Dedifferentiated amniotic fluid mesenchymal stem cell (primary cell): ENCODE results near the gene EIF2B2.

Experiments
- DNase-seq: peaks from one replicate; pipeline ENCODE4 v3.0.0-alpha.2; 2016; ENCODE audit errors: extremely low spot score

The EIF2B2 gene

DNA sequence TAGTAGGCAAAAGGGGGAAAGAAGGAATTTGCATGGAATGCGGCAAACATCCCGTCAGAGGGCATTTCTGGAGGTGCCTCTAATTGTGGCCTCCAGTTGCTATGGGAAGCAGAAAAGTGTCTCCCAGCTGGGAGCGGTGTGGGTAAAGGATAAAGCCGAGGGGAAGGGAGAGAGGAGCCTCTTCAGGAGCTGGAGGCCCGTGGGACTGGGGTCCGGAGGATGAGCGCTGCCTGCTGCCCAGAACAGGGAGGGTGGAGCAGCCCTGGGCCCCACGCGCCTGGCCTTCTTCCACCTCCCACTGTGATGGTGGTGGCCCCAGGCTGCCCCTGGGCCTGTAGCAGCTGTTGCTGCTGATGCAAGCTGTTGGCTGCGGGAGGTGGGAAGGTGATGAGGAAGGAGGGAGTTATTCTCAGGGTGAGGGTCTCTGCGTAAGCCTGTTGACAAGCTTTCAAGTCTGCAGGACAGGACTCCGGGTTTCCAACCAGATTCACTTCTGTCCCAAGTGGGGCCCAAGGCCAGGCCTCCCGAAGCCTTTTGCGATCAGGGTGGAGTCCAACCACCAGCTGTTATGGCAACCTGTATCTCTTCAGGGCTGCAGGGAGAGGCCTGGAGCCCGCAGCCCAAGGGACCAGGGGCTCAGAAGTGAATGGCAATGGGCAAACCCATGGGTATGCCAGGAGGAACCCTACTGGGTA lies 28.2 kb upstream of the EIF2B2 start:
- DNase-seq: no peak

GRCh38 chr14:74975059-74975810 lies 27.5 kb upstream of the EIF2B2 start:
- DNase-seq: no peak

DNA sequence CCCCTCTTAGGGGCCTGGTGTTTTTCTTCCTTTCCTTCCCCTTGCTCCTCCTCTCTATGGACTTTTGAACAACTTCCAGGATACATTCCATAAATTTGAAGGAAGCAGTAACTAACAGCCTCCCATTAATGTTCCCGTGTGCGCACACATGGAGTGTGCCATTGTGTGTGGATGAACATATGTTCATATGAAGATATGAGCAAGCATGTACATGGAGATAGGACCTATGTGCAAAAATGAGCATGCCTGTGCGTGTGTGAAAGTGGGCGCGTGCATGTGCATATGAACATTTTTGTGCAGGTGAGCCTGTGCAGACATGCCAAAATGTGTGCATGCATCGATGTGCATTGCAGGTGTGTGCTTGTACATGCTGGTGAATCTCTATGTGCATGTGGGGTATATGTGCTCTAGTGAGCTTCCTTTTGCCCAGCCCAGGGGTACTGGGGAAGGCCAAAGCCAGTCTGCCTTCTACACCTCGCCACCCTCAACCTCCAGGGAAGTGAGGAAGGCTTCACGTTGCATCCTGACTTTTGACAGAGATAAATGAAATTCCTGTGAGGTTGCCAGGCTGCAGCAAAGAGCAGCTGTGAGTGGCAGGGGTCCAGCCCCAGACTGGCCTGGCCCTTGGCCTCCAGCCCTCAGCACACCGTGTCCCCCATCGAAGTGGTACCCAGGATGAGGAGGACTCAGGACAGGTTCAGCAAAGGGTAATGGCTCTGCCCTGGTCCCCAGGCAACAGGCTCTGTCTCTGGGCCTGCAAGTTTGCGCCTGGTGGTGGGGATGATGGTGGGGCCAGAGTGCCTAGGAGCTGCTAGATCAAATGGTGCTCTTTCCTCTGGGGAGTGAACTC lies 26.2 kb upstream of the EIF2B2 start:
- no peak for DNase-seq

GRCh38 chr14:74977164-74977900 lies 25.4 kb upstream of the EIF2B2 start:
- no peak for DNase-seq

GRCh38 chr14:74977901-74978385 lies 24.8 kb upstream of the EIF2B2 start:
- DNase-seq: no peak

- no peak for DNase-seq
Observed at GRCh38 chr14:74978416-74978947, 24.2 kb upstream of the EIF2B2 start.

GRCh38 chr14:74979029-74979428 lies 23.7 kb upstream of the EIF2B2 start:
- DNase-seq: no peak

GRCh38 chr14:74979442-74980397 lies 23.0 kb upstream of the EIF2B2 start:
- peak; percentile 55 for DNase-seq

DNA sequence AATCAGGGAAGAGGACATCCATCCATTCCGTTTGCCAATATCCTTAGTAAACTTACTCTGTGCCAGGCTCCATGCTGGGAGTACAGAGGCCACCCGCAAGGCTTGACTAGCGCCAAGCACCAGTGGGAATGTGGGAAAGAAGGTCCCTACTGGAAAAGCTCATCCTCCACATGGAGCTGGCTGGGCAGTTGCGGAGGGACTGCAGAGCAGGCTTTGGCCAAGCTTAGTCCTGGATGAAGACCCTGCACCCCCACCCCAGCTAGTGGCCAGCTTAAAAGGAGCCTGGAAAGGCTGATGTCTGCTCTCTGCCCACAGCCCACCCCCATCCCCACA lies 22.4 kb upstream of the EIF2B2 start:
- DNase-seq: no peak

DNA sequence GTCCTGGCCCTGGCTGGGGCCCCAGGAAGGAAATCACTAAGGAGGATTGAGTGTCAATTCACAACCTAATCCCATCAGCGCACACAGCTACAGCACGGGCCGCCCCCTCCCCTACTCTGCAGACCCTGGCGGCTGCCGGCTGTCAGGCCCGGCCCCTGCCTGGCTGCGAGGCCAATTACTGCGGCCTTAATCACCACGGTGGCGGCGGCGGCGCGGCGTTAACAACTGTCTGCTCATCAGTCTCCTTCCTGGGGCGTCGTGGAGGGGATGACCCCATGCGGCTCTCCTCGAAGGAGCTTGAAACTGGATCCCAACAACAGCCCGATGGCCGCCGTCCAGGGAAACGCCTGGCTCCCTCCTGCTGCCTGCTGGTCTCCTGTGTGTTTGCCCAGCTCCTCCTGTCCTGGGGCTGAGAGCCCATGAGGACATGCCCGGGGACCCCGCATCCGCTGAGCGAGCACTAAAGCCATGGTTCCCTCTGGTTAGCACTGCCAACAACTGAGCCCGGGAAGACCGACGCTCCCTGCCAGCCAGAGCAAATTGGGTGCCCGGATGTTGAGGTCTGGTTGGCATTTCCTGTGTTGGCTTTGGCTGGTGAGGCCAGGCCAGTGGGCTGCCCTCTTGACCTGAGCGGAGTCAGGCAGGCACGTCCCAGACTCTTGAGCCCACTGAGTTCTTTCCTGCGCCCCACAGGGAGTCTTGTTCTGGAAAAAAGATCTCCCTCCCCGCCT lies 21.8 kb upstream of the EIF2B2 start:
- DNase-seq: no peak

GRCh38 chr14:74981462-74981782 lies 21.3 kb upstream of the EIF2B2 start:
- DNase-seq: no peak

DNA sequence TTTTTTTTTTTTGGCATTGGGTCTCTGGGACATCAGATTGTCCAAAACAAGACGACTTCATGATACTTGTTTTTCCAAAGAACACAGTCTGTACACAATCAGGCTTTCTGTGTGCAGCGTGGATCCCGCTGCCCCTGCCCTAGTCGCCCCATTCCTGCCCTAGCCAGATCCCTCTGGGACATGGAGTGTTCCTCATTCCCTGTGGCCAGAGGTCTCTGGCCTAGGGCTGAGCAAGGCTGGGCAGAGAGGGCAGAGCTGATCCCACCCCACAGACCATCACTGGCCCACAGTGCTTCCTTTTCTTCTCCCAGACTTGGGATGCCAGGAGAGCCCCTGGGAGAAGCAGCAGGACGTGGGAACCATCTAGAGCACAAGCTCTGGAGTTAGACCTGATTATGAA lies 20.9 kb upstream of the EIF2B2 start:
- DNase-seq: no peak

DNA sequence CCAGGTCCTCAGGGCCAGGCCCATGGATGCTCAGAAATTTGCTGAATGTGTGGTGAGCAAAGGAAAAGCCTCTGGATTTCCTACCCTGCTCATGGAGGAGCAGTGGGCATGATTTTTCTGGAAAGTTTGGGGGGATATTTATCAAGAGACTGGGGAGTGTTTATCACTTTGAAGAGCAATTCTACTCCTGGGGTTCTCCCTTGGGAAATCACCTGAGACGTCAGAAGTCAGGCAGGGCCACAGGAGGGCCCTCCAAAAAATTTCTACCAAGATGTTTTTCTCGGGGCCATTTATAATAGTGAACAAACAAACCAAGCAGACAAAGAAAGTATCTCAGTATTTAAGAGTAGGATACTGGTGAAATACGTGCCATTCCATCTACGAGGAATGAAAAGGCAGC lies 20.1 kb upstream of the EIF2B2 start:
- DNase-seq: no peak

- DNase-seq: no peak
Observed at GRCh38 chr14:74983343-74983742, 19.4 kb upstream of the EIF2B2 start.

DNA sequence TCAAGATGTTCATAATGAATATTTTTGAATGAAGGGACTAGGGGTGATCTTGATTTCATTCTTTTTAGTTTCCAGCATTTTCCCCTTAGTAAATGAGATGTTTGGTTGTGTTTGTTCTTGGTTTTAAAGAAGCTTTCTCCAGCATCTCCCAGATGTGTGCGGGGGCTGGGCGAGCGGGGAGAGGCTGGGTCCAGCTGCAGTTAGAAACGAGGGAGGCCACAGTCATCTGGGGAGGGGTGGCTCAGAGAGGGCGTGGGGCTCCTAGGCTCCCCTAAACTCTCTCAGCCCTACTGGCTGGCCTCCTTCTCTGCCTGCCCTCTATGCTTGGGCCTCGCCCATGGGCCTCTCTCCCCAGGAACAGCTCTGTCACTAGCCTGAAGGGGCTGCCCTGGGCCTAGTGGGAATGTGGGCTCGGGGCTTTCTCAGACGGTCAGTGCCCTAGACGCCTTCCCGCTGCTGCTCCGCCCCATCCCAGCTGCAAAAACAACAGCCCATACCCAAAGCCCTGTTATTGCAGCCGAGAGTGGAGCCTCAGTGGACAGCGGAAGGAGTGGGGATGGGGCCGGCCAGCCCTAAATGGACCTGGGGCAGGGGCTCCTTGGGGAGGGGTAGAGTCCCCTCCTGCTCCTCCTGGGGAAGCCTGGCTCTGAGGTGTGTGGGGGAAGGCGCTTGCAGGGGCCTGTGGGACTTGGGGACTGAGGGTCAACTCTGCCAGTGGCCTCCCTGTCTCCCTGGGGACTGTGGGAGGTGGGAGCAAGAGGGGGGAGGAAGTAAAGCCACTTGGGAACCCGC lies 18.3 kb upstream of the EIF2B2 start:
- no peak for DNase-seq

- DNase-seq: no peak
Observed at GRCh38 chr14:74985028-74985310, 17.8 kb upstream of the EIF2B2 start.

DNA sequence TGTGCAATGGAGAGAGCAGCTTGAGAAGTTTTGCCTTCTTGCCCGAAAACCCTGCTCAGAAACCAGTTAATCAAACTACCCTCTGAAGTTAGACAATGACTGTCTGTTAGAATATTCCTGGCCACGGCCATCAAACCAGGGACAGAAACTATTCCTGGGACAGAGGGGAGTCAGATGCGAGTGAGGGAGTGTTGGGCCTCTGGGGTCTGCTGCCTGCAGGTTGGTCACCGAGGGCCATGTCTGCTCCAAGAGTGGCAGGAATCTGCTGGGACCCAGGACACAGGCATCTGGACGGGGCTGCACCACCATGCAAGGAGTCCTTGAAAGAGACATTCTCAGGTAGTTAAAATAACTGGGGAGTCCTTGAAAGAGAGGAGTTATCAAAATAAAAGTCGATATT lies 16.9 kb upstream of the EIF2B2 start:
- DNase-seq: no peak

DNA sequence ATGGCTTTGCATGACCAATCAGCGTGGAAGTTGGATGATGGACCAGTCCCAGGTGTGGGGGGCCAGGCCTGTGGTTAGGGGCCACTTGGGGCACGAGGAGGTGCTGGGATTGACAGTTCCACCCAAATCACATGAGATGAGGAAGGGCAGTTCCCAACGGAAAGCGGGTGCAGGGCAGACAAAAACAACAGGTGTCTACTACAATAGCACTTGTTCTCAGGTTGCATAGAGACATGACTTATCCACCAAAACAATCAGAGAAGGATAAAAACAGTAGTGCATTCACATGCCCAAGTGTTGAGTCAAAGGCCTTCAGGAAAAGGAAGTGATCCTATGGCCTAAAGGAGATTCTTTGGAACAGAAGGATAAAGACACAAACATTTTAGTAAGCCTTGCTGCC lies 14.6 kb upstream of the EIF2B2 start:
- no peak for DNase-seq

GRCh38 chr14:74988993-74989392 lies 13.7 kb upstream of the EIF2B2 start:
- DNase-seq: no peak
